DND-41 (cell line): ENCODE measurements around the gene KIAA1958.

Experiments
- ATAC-seq: fragments of 200-7000 bp; cut with Tn5 transposase; 3 replicates; pipeline ENCODE4 v1.9.1; 2021; ENCODE audit warnings: low read depth; ENCODE audit not compliant: insufficient read depth
- DNase-seq: peaks from one replicate; pipeline ENCODE4 v3.0.0-alpha.2; 2020
- H2AFZ ChIP-seq: 2 replicates; pipeline ENCODE4 v1.6.0; 2012; ENCODE audit warnings: low read depth, low read length
- H3K27ac ChIP-seq: 2 replicates; pipeline ENCODE4 v1.5.1; 2012; ENCODE audit warnings: low read length, inconsistent platforms
- H3K27me3 ChIP-seq: fragments of 200-600 bp; sonication (generic); 2 replicates; pipeline ENCODE4 v1.6.0; 2012; ENCODE audit warnings: low read length, mild to moderate bottlenecking, inconsistent platforms; ENCODE audit not compliant: insufficient read depth, poor library complexity
- H3K36me3 ChIP-seq: 2 replicates; pipeline ENCODE4 v1.5.1; 2012; ENCODE audit warnings: low read length, inconsistent platforms; ENCODE audit not compliant: insufficient read depth
- H3K4me1 ChIP-seq: 2 replicates; pipeline ENCODE4 v1.5.1; 2012; ENCODE audit warnings: mild to moderate bottlenecking, low read length; ENCODE audit not compliant: insufficient read depth
- H3K4me2 ChIP-seq: 2 replicates; pipeline ENCODE4 v1.6.0; 2012; ENCODE audit warnings: mild to moderate bottlenecking, moderate library complexity, low read length, inconsistent platforms; ENCODE audit not compliant: insufficient read depth
- H3K4me3 ChIP-seq, 2 experiments: fragments of 200-600 bp in 1 of 2; shearing (Covaris generic) in 1 of 2; 2 replicates each; pipeline ENCODE4 v1.5.1; 2012 to 2016; ENCODE audit warnings: inconsistent platforms in 2 of 2, low read length in 2 of 2, mild to moderate bottlenecking in 2 of 2, low read depth in 1 of 2, moderate library complexity in 1 of 2
- H3K79me2 ChIP-seq: 2 replicates; pipeline ENCODE4 v1.6.0; 2012; ENCODE audit warnings: low read length, inconsistent platforms; ENCODE audit not compliant: insufficient read depth
- H3K9ac ChIP-seq: 2 replicates; pipeline ENCODE4 v1.6.0; 2012; ENCODE audit warnings: low read depth, mild to moderate bottlenecking, inconsistent platforms, low read length, moderate library complexity
- H3K9me3 ChIP-seq: 2 replicates; pipeline ENCODE4 v1.5.1; 2012; ENCODE audit warnings: low read length, moderate library complexity, mild to moderate bottlenecking, inconsistent platforms; ENCODE audit not compliant: insufficient read depth, severe bottlenecking
- H4K20me1 ChIP-seq: 2 replicates; pipeline ENCODE4 v1.6.0; 2012; ENCODE audit warnings: low read length; ENCODE audit not compliant: insufficient read depth
- CTCF ChIP-seq: IDR thresholded peaks from 2 replicates; pipeline ENCODE4 v1.5.1; 2012; ENCODE audit warnings: borderline replicate concordance, low read length, moderate library complexity, mild to moderate bottlenecking; ENCODE audit not compliant: poor library complexity, severe bottlenecking; ENCODE audit errors: extremely low read depth
- EZH2 ChIP-seq: IDR thresholded peaks from 3 replicates; pipeline ENCODE4 v1.6.1; 2012; ENCODE audit warnings: borderline replicate concordance, low read depth, mild to moderate bottlenecking, moderate library complexity, low read length, inconsistent platforms; ENCODE audit not compliant: severe bottlenecking

The KIAA1958 gene

GRCh38 chr9:112487008-112487798, 576 bp downstream of the KIAA1958 start:
- H2AFZ ChIP-seq = peak overlapping the region; percentile 84
- H3K36me3 ChIP-seq = peaks cover 8% of the 10 kb centered on the region
- TF ChIP-seq EZH2 (no peak), CTCF (peak; percentile 7)
- no peaks in the 10 kb centered on the region for H3K27me3 ChIP-seq
- H3K9me3 ChIP-seq = no peaks in the 10 kb centered on the region
- H3K4me3 ChIP-seq = peak overlapping the region; percentile 85 to 95
- H3K4me2 ChIP-seq = peak overlapping the region; percentile 79
- peaks cover 4% of the 10 kb centered on the region; the same call in 1 of the 2 replicates for H4K20me1 ChIP-seq
- peak overlapping the region; percentile 89 for H3K9ac ChIP-seq
- peaks cover 61% of the 10 kb centered on the region for H3K79me2 ChIP-seq
- peaks cover 35% of the 10 kb centered on the region for H3K4me1 ChIP-seq
- peak overlapping the region; percentile 72 for H3K27ac ChIP-seq
- DNase-seq (peak; percentile 70), ATAC-seq (peak; percentile 57)

GRCh38 chr9:112487799-112488340, 1.2 kb downstream of the KIAA1958 start:
- Histone ChIP-seq H3K4me3 (peak overlapping the region; percentile 85 to 95; a peak in 3 of 4 replicates), H4K20me1 (peaks cover 4% of the 10 kb centered on the region; the same call in 1 of the 2 replicates), H3K4me1 (peaks cover 35% of the 10 kb centered on the region), H2AFZ (peak overlapping the region; percentile 84), H3K36me3 (peaks cover 15% of the 10 kb centered on the region), H3K27ac (peak overlapping the region; percentile 72; the same call in 1 of the 2 replicates), H3K9ac (peak overlapping the region; percentile 89), H3K27me3 (no peaks in the 10 kb centered on the region), H3K9me3 (no peaks in the 10 kb centered on the region), H3K4me2 (peak overlapping the region; percentile 79), H3K79me2 (peaks cover 68% of the 10 kb centered on the region)
- no peak for DNase-seq
- no peak for ATAC-seq
- TF ChIP-seq CTCF (no peak), EZH2 (no peak)

- peaks cover 4% of the 10 kb centered on the region; the same call in 1 of the 2 replicates for H4K20me1 ChIP-seq
- peaks cover 35% of the 10 kb centered on the region for H3K4me1 ChIP-seq
- H3K27ac ChIP-seq = no peak overlapping the region
- H3K9ac ChIP-seq = peak overlapping the region; percentile 89; the same call in 1 of the 2 replicates
- H3K4me2 ChIP-seq = peak overlapping the region; percentile 79
- H3K27me3 ChIP-seq = no peaks in the 10 kb centered on the region
- H2AFZ ChIP-seq = no peak overlapping the region
- TF ChIP-seq CTCF = no peak
- TF ChIP-seq EZH2 = no peak
- H3K9me3 ChIP-seq = peaks cover 9% of the 10 kb centered on the region
- H3K4me3 ChIP-seq = no peak overlapping the region; a peak in 1 of 4 replicates
- peaks cover 80% of the 10 kb centered on the region for H3K79me2 ChIP-seq
- DNase-seq (no peak), ATAC-seq (no peak)
- peaks cover 27% of the 10 kb centered on the region for H3K36me3 ChIP-seq
Observed at GRCh38 chr9:112489039-112489546, 2.5 kb downstream of the KIAA1958 start.
